Uterus (tissue), 4 donors: ENCODE data around the gene COQ7. TPM values are rescaled to one million over a fixed set of nuclear protein-coding genes. Genes with fewer than 3 reads are reported as not detected.

ENCODE experiments used
- total RNA-seq, 4 donors: library from RNA; depleted of rRNA in 3 of 4; stranded (reverse); fragments of >200 nt in 3 of 4; gene quantifications; one replicate each; pipeline versions ENCODE4 v1.1.0 to v1.2.4, GENCODE V29; 2014 to 2023
- donor health status: DM: yes; HTN: yes; CAD: no.

Gene COQ7
- total RNA-seq, 4 donors from 2014 or later, result 9.7 to 40.2 (median 27.3) TPM

Other genes starting within 250 kb of the COQ7 start
- gene SMG1, start 141.2 kb upstream of the COQ7 start, total RNA-seq, result 100 to 1,000 TPM in 2 of 4 donors, 10 to 100 TPM in 2; 55.3 to 142 (median 88.9) TPM
- 1 to 10 TPM in 2 of 4 donors, not detected in 2; 1.7 to 1.8 TPM for gene TMC7, start 83.7 kb upstream of the COQ7 start, total RNA-seq
- gene ITPRIPL2, start 46.4 kb downstream of the COQ7 start, total RNA-seq, result 10 to 100 TPM; 17.9 to 74.1 (median 43.7) TPM
- 1 to 10 TPM in 3 of 4 donors, under 1 TPM in 1; 0.29 to 4.4 (median 2.2) TPM for gene SYT17, start 100.6 kb downstream of the COQ7 start, total RNA-seq
- gene CLEC19A, start 218.1 kb downstream of the COQ7 start, total RNA-seq, result not detected